Measurements from ENCODE around the gene REEP1. TPM values are rescaled to one million over a fixed set of nuclear protein-coding genes. Genes with fewer than 3 reads are reported as not detected.

The REEP1 gene
- total and polyA plus RNA-seq, 2 of the 4 experiments (the other 2 are of a cell fraction) = under 0.01 to 0.03 TPM

- Histone ChIP-seq H3K9ac (ENCODE audit: low read depth, low read length) (no peak overlapping the region), H2AK9ac (replicated peaks; ENCODE audit: low read depth, low read length, poor library complexity) (no peak overlapping the region), H2AFZ (replicated peaks; ENCODE audit: low read length, poor library complexity) (no peak overlapping the region), H3K27me3 (ENCODE audit: control insufficient read depth, insufficient read depth, low read length) (peaks cover 33% of the 10 kb centered on the region), H2AK5ac (ENCODE audit: low read depth, low read length) (no peak overlapping the region), H2BK120ac (ENCODE audit: low read depth, low read length) (no peak overlapping the region), H3K79me1 (ENCODE audit: low read depth in 1 of 2, low read length in 2 of 2) (no peaks in the 10 kb centered on the region), H4K20me1 (ENCODE audit: insufficient read depth, low read length) (no peaks in the 10 kb centered on the region), H3K9me1 (ENCODE audit: insufficient read depth, low read length) (no peaks in the 10 kb centered on the region; the same call in 1 of the 2 replicates), H3K36me3 (ENCODE audit: control insufficient read depth, insufficient read depth, low read length) (no peaks in the 10 kb centered on the region), H3K4me1 (ENCODE audit: control insufficient read depth, insufficient read depth, low read length) (no peaks in the 10 kb centered on the region), H3K23ac (ENCODE audit: low read depth, low read length) (no peak overlapping the region), H2BK15ac (ENCODE audit: low read depth, low read length) (no peak overlapping the region), H4K5ac (ENCODE audit: low read depth, low read length) (no peak overlapping the region), H4K91ac (ENCODE audit: insufficient read depth, low read depth, low read length) (no peak overlapping the region), H3K9me3 (ENCODE audit: control insufficient read depth, insufficient read depth, low read length) (no peaks in the 10 kb centered on the region), H3K4ac (ENCODE audit: low read depth, low read length) (no peak overlapping the region), H4K8ac (ENCODE audit: low read depth in 2 of 2, low read length in 2 of 2) (no peak overlapping the region), H3K4me2 (ENCODE audit: low read depth, low read length) (no peak overlapping the region), H3K56ac (ENCODE audit: extremely low read depth, insufficient read depth, low read length) (no peak overlapping the region), H2BK5ac (ENCODE audit: low read depth, low read length, poor library complexity, severe bottlenecking) (no peak overlapping the region), H3K27ac (ENCODE audit: insufficient read depth, low read length) (no peak overlapping the region), H3K14ac (replicated peaks; ENCODE audit: low read depth, low read length) (no peak overlapping the region), H3K18ac (ENCODE audit: low read depth, low read length) (no peak overlapping the region), H3K4me3 (ENCODE audit: insufficient read depth, low read depth, low read length) (no peak overlapping the region), H2BK20ac (ENCODE audit: low read depth, low read length) (no peak overlapping the region)
- DNase-seq (no peak), ATAC-seq (ENCODE audit: low read depth) (no peak)
- in situ Hi-C loops (cut with MboI; ENCODE audit: low sequenced_read_pairs) = no loop called here
- CTCF ChIA-PET = no interaction called here
- POLR2A ChIA-PET (ENCODE audit: unreplicated experiment) = no interaction called here
- whole genome bisulfite sequencing, 2 experiments (ENCODE audit: extremely low coverage in 2 of 2, insufficient read length in 1 of 2) = 100% methylated on average over 1 of the region's 8 CpGs; no CpG with 5 or more reads in 1 of the 2 experiments
- intact Hi-C loops (cut with micrococcal nuclease) = no loop called here
- dilution Hi-C loops (cut with HindIII; ENCODE audit: low sequenced_read_pairs, unreplicated experiment) = no loop called here
- no peak for TF ChIP-seq RCOR1 (IDR thresholded peaks at IDR 0.05; ENCODE audit: insufficient replicate concordance, low read length)
- TF ChIP-seq POLR2A (IDR thresholded peaks at IDR 0.05; ENCODE audit: low read depth, low read length) = no peak
- TF ChIP-seq FOS (IDR thresholded peaks at IDR 0.05; ENCODE audit: low read depth, low read length) = no peak
- no peak for TF ChIP-seq USF2 (IDR thresholded peaks at IDR 0.05; ENCODE audit: low read depth, low read length)
- TF ChIP-seq CEBPB (IDR thresholded peaks at IDR 0.05; ENCODE audit: low read depth, low read length) = no peak
- no peak for TF ChIP-seq ELK1 (IDR thresholded peaks at IDR 0.05; ENCODE audit: borderline replicate concordance, low read depth, low read length)
- TF ChIP-seq RAD21 (IDR thresholded peaks at IDR 0.05; ENCODE audit: low read length) = no peak
- no peak for TF ChIP-seq MAFK (IDR thresholded peaks at IDR 0.05; ENCODE audit: low read depth, low read length)
- no TSS peak for BruUV-seq (replicated peaks)
Measured at GRCh38 chr2:86254576-86255538, 82.6 kb downstream of the REEP1 start.

Data from IMR-90 (cell line).